GM12872 (cell line): ENCODE data around the gene CASP10.

Source experiments
- TF ChIP-seq, protein P1 (sequence below): IDR thresholded peaks from 3 replicates; pipeline ENCODE4 v1.5.1; 2011; ENCODE audit warnings: low read depth, mild to moderate bottlenecking, low read length, moderate library complexity; ENCODE audit not compliant: insufficient read depth

CASP10 gene

DNA sequence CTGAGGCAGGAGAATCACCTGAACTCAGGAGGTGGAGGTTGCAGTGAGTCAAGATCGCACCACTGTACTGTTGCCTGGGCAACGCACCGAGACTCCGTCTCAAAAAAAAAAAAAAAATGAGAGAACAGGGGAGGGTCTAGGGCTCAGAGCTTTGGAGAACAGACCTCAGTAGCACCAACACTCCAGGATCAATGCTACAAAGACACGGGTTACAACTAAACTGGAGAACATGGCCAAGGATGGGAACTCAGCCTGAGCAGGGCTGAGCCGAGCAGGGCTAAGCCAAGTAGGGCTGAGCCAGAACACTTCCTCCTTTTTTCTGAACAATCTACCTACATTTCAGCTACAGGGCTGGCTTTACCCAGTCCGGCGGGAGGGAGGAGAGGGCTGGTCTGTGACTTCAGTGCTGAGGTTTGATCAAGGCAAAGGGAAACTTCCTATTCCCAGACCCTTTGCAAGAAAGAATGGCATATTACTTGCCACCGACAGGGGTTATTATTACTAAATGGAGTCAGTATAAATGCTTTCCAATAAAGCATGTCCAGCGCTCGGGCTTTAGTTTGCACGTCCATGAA, 74.5 kb downstream of the CASP10 start:
- TF ChIP-seq, protein P1, sequence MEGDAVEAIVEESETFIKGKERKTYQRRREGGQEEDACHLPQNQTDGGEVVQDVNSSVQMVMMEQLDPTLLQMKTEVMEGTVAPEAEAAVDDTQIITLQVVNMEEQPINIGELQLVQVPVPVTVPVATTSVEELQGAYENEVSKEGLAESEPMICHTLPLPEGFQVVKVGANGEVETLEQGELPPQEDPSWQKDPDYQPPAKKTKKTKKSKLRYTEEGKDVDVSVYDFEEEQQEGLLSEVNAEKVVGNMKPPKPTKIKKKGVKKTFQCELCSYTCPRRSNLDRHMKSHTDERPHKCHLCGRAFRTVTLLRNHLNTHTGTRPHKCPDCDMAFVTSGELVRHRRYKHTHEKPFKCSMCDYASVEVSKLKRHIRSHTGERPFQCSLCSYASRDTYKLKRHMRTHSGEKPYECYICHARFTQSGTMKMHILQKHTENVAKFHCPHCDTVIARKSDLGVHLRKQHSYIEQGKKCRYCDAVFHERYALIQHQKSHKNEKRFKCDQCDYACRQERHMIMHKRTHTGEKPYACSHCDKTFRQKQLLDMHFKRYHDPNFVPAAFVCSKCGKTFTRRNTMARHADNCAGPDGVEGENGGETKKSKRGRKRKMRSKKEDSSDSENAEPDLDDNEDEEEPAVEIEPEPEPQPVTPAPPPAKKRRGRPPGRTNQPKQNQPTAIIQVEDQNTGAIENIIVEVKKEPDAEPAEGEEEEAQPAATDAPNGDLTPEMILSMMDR = no peak

DNA sequence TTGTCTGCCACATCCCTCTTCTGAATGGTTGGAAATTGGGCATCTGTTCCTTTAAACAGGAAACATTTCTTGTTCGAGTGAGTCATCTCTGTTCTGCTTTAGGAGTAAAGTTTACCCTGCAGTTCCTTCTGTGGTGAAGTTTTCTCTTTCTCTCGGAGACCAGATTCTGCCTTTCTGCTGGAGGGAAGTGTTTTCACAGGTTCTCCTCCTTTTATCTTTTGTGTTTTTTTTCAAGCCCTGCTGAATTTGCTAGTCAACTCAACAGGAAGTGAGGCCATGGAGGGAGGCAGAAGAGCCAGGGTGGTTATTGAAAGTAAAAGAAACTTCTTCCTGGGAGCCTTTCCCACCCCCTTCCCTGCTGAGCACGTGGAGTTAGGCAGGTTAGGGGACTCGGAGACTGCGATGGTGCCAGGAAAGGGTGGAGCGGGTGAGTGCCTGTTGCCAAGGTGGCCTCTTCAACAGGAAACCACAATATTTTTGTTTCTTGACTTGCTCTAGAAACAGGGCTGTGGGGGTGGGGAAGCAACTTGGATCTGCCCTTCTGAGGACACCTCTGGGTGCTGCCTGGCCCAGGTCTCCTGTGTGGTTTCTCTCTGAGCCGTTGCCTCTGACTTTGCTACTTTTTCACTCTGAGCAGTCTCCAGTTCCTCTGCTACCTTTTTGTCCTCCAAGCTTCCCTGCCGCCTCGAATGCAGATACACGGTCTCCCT, 75.2 kb downstream of the CASP10 start:
- TF ChIP-seq, protein P1 = no peak

DNA sequence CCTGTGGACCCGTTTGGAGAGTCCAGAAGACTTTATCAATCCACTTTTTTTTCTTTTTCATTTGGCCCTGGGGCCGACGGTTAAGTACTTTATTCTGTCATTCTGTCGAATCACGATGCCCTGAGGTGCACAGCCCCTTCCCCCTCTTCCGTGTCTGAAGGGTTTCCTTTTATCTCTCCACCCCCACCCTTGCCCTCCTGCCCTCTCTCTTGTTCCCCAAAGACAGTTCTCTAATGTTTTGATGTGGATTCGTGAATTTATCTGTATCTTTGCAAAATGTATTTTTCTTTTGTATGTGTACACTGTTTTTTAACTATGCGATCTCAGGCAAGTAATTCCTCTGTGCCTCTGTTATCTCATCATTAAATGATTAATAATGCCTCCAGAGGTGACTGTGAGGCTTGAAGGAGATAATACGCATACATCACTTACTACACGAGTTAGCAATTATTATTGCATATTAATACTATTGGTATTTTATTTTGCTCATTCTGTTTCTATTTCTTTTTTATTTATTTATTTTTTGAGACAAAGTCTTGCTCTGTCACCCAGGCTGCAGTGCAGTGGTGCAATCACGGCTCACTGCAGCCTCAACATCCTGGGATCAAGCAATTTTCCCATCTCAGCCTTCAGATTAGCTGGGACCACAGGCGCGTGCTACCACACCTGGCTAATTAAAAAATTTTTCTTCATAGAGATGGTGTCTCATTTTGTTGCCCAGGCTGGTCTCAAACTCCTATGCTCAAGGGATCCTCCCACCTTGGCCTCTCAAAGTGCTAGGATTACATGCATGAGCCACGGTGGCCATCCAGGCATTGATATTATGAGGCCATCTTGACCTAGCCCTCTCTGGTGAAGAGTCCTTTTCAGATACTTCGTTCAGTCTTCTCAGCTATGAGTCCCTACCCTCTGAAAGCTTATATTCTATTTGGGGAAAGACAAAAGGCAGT, 76.0 kb downstream of the CASP10 start:
- TF ChIP-seq, protein P1 = no peak

DNA sequence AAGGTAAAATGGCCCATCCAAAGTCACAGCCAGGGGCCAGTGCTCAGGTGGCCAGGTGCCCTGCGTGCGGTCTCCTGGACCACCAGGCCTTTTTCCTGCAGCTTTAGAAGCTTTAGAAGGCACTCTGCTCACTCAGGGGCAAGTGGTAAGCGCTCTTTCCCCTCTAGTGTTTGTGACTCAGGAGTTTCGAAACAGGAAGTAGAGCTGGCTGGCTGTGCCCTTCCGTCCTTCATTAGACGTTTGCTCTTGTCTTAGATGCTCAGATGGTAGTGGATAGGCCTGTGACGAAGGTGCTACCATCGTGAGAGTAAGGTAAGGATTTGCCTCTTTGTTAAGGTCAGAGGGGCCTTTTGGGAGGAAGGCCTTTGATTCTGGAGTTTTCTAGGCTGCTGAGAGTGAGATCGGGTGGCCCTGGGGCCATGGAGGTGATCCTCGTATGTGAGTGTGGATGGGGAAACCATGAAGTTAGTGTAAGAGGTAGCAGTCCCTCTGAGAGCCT, 77.4 kb downstream of the CASP10 start, which contains the start of gene CASP8:
Gene CASP8, plus strand, starts transcription at position 235 of the 499 bp plus-strand sequence. CDS start 5,951 bp downstream, outside the sequence.
- TF ChIP-seq, protein P1 = no peak

DNA sequence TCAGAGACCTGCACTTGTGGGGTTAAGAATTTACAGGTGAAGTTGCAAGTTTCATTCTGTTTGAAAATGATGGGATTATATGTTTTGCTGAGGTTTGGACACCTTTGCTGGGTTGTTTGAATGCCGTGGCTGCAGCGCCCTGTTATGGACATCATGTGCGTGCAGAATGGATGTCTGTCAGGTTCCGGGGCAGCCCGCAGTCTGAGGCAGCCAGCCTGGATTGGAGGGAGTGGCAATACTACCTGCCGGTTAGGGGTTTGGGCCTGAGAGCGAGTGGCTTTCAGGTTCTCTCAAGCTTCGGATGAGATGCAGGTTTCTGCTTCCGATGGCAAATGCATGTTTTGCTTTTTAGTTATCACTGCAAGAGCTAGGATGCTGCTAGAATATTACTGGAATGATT, 78.5 kb downstream of the CASP10 start:
- TF ChIP-seq, protein P1 = no peak

DNA sequence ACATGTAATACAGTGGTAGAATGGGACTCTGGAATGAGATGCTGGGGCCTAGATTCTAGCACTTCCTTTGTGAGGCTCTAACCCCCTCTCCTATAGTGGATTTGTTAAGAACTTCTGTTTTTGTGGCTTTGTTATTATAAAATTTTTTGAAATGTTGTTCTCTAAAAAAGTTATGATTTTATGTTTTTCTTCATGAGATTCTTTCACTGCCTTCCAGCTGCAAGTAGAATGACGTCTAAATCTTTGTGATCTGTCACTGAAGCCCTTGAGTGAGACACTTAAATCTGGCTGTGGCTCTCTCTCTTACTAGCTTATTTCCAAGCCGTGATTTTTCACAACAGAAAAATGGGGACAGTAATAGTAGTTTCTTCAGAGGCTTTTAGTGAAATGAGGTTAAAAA, 79.0 kb downstream of the CASP10 start:
- TF ChIP-seq, protein P1 = no peak

DNA sequence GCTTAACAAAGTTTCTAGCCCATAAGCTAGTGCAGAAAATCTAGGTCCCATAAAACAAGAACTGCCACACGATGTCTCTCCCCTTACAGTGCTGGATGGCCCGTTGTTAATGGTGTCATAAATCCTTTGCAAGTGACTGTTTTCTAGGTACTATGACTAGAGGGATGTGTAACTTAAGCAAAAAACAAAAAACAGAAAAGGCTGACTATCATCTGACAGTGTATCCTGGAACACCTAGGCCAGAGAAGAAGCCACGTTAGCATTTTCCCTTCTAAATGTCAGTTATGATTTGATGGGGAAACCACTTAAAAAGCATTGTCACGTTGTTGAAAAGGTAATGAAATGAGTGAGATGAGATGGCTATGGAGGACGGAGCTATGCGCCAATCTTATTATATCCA, 79.8 kb downstream of the CASP10 start:
- TF ChIP-seq, protein P1 = no peak
